Upper lobe of right lung (tissue), 1 donor: Measurements from ENCODE around the gene GLI3. TPM values are rescaled to one million over a fixed set of nuclear protein-coding genes. Genes with fewer than 3 reads are reported as not detected.

Experiments
- ATAC-seq: fragments of 200-7000 bp; cut with Tn5 transposase; one replicate; pipeline ENCODE4 v1.9.1; 2020; ENCODE audit warnings: mild to moderate bottlenecking, moderate library complexity
- DNase-seq: peaks from one replicate; pipeline ENCODE4 v3.0.0-alpha.2; 2020
- H3K27ac ChIP-seq: fragments of 200-600 bp; one replicate; pipeline ENCODE4 v1.8.0; 2022
- H3K27me3 ChIP-seq: fragments of 200-600 bp; one replicate; pipeline ENCODE4 v1.8.0; 2022; ENCODE audit warnings: mild to moderate bottlenecking
- H3K36me3 ChIP-seq: fragments of 200-600 bp; one replicate; pipeline ENCODE4 v1.8.0; 2022
- H3K4me1 ChIP-seq: fragments of 200-600 bp; one replicate; pipeline ENCODE4 v1.8.0; 2022
- H3K4me3 ChIP-seq: fragments of 200-600 bp; one replicate; pipeline ENCODE4 v1.8.0; 2022; ENCODE audit warnings: mild to moderate bottlenecking
- H3K9me3 ChIP-seq: fragments of 200-600 bp; one replicate; pipeline ENCODE4 v1.8.0; 2022
- CTCF ChIP-seq: fragments of 200-600 bp; IDR thresholded peaks from one replicate; pipeline ENCODE4 v1.8.0; 2022; ENCODE audit warnings: antibody characterized with exemption
- intact Hi-C: fragments of 100-400 bp; cut with DNase I; formaldehyde crosslinking; loops from one replicate; pipeline ENCODE4 v1.11.0; 2022
- total RNA-seq: library from RNA; stranded (reverse); fragmentation: NEBNext Ultra II Directional; extraction: Animal tissue kit (Norgen Biotek cat#: 25700); gene quantifications from one replicate; pipeline ENCODE4 v1.2.1, GENCODE V29; 2021
- donor health status: DM: no; HTN: yes; CAD: no; lungs with severe emphysema.

The GLI3 gene
- total RNA-seq, 1 donor from 2014 or later, result 17.5 TPM

DNA sequence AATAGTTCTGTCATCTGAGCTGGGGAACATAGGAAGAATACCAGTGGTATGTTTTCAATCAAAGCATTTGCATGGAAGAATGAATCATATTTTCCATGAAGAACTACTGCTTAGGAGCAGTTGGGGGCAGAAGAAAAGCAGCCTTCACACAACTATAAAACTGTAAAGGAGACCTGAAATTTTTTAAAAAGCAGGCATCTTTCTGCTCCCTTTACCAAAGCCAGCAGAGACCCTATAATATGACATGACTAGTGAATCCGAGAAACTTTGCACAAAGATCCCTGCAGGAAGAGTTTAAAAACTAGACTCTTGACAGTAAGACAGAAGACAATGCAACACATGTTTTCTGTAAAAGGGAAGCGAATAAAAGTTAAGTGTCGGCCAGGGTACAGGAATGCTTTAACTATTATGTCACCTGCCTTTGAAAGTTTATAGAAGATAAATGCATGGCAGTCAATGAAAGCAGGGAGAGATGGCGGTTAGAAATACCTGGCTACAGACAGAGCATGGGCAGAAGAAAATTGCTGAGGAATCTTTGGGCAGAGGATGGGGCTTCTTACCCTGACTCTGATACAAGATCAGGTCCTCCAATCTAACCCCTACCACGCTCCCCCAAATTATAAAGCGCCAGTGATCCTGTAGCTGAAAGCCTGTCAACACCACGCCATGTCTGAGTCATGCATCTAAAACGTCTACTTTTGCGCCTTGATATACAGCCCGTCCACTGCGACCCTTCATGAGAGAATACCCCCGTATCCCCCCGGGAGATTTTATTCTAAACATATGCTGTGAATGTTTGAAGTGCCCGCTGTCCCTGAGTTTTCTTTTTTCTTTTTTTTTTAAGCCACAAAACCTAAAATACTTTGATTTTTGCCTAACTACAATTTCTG, 93.1 kb downstream of the GLI3 start:
- H3K36me3 ChIP-seq, result no peaks in the 10 kb centered on the region
- ATAC-seq, result no peak
- no peak overlapping the region for H3K4me3 ChIP-seq
- no peaks in the 10 kb centered on the region for H3K4me1 ChIP-seq
- H3K27me3 ChIP-seq, result no peaks in the 10 kb centered on the region
- intact Hi-C loops, result no loop called here
- DNase-seq, result no peak
- TF ChIP-seq CTCF, result no peak
- no peak overlapping the region for H3K27ac ChIP-seq
- no peaks in the 10 kb centered on the region for H3K9me3 ChIP-seq

- no peaks in the 10 kb centered on the region for H3K4me1 ChIP-seq
- no peak for DNase-seq
- H3K27ac ChIP-seq, result no peak overlapping the region
- no peaks in the 10 kb centered on the region for H3K36me3 ChIP-seq
- H3K9me3 ChIP-seq, result no peaks in the 10 kb centered on the region
- intact Hi-C loops, result no loop called here
- TF ChIP-seq CTCF, result no peak
- H3K27me3 ChIP-seq, result no peaks in the 10 kb centered on the region
- ATAC-seq, result no peak
- H3K4me3 ChIP-seq, result no peak overlapping the region
Measured at GRCh38 chr7:42142089-42142488, 94.9 kb downstream of the GLI3 start.

GRCh38 chr7:42139751-42140150, 97.3 kb downstream of the GLI3 start:
- H3K4me1 ChIP-seq, result no peaks in the 10 kb centered on the region
- no peaks in the 10 kb centered on the region for H3K27me3 ChIP-seq
- H3K27ac ChIP-seq, result no peak overlapping the region
- intact Hi-C loops, result no loop called here
- no peaks in the 10 kb centered on the region for H3K9me3 ChIP-seq
- TF ChIP-seq CTCF, result no peak
- DNase-seq (no peak), ATAC-seq (no peak)
- H3K4me3 ChIP-seq, result no peak overlapping the region
- H3K36me3 ChIP-seq, result no peaks in the 10 kb centered on the region

- no peak for DNase-seq
- Histone ChIP-seq H3K9me3 (no peaks in the 10 kb centered on the region), H3K27me3 (no peaks in the 10 kb centered on the region), H3K4me3 (no peak overlapping the region), H3K27ac (no peak overlapping the region), H3K4me1 (no peaks in the 10 kb centered on the region), H3K36me3 (no peaks in the 10 kb centered on the region)
- no peak for TF ChIP-seq CTCF
- intact Hi-C loops, result no loop called here
- ATAC-seq, result peak; percentile 43
Measured at GRCh38 chr7:42138691-42139090, 98.3 kb downstream of the GLI3 start.

GRCh38 chr7:42137941-42138340, 99.1 kb downstream of the GLI3 start:
- H3K27me3 ChIP-seq, result no peaks in the 10 kb centered on the region
- H3K36me3 ChIP-seq, result no peaks in the 10 kb centered on the region
- no peak overlapping the region for H3K4me3 ChIP-seq
- ATAC-seq (no peak), DNase-seq (no peak)
- no peak for TF ChIP-seq CTCF
- H3K9me3 ChIP-seq, result no peaks in the 10 kb centered on the region
- no peaks in the 10 kb centered on the region for H3K4me1 ChIP-seq
- no peak overlapping the region for H3K27ac ChIP-seq
- intact Hi-C loops, result no loop called here
